ENCODE measurements around the gene BIRC6.
"Not testable (repeated sequence)": the region's sequence is repeated elsewhere in the genome, so short reads cannot be mapped to it uniquely, and the experiment has no call there.

Gene BIRC6

DNA sequence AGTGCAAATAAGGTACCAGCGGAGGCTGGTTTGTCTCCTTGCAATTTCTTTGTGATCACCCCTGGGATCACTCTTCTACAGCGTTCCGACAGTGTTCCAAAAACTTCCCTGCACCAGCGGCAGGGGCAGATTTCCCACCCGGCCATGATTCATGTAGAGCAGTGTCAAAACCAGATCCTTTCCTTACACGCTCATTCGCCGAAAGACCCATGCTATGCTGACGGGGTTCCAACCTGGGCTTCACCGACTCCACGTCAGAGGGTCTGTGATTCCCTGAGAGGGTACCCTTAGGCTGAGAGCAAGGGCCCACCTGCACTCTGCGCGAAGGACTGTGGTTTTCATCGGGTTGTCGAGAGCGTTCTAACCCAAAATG lies 270.6 kb downstream of the BIRC6 start:
- H3K4me1 ChIP-seq = peaks cover 15 to 34% (median 21%) of the 10 kb centered on the region in 10 experiments
- H3K4me2 ChIP-seq = peak overlapping the region; percentile 75 to 92 (median 84)
- H3K9ac ChIP-seq = peak overlapping the region; percentile 4 to 88 (median 83); a peak in 14 of 22 replicates
- H4K20me1 ChIP-seq = peaks cover 0 to 7% (median 0%) of the 10 kb centered on the region in 11 experiments; a peak in 3 of 22 replicates
- H3K9me3 ChIP-seq (replicated peaks in 1 of 11) = no peaks in the 10 kb centered on the region
- no peaks in the 10 kb centered on the region for H3K27me3 ChIP-seq
- TF ChIP-seq Cebpa-rat (IDR thresholded peaks at IDR 0.05) = no peak
- peaks cover 10 to 48% (median 29%) of the 10 kb centered on the region in 11 experiments; a peak in 20 of 22 replicates for H3K36me3 ChIP-seq
- H3K4me3 ChIP-seq = peak overlapping the region; percentile 73 to 98 (median 90)
- H3K27ac ChIP-seq = peak overlapping the region in 10 of 11 experiments; percentile 11 to 86 (median 71); a peak in 13 of 22 replicates

DNA sequence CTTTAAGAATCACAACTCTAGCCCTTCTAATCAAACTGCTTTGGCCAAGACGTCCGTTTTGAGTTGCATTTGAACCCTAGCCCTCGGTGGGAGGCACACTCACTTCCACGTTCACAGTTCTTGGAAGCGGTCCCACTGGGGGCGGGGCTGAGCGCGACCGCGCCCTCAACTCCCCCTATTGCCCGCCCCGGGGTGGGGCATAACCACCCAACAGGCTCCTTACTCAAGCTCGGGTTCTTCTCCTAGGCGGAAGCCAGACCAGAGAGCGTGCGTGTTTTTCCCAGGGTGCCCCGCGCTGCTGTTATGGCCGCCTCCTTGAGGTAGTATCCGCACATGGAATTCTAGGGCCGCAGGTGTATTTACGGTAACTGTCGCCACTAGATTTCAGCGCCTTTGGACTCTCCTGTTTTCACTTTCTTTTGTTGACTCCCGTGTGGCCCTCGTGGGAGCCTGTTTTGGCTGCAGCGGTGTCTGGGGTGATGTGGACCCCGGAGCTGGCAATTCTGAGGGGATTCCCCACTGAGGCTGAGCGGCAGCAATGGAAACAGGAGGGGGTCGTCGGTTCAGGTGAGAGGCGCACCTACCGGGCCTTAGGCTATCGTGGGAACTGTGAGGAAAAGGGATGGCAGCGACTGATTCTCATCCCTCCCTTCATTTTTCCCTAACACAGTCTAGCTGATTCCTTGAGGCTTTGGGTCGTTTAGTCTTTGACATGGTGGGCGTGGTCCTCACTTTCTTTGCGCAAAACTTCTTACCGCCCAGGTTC lies 271.2 kb downstream of the BIRC6 start, which contains the start of gene TTC27:
Gene TTC27 (plus strand): TSS at position 237 of the 766 bp plus-strand sequence. CDS start 243 bp downstream, at position 480.
- peaks cover 0 to 2% (median 0%) of the 10 kb centered on the region in 11 experiments; a peak in 1 of 22 replicates for H4K20me1 ChIP-seq
- peaks cover 12 to 47% (median 34%) of the 10 kb centered on the region in 11 experiments; a peak in 21 of 22 replicates for H3K36me3 ChIP-seq
- peak within 1 kb of the TSS; percentile 72 to 88 (median 83) for H3K9ac ChIP-seq
- H3K27ac ChIP-seq = peak within 1 kb of the TSS; percentile 14 to 86 (median 77); a peak in 21 of 22 replicates
- TF ChIP-seq Cebpa-rat (IDR thresholded peaks at IDR 0.05) = no peak
- H3K27me3 ChIP-seq = no peaks in the 10 kb centered on the region
- H3K4me2 ChIP-seq = peak within 1 kb of the TSS; percentile 75 to 92 (median 84)
- H3K4me3 ChIP-seq = peak within 1 kb of the TSS; percentile 73 to 98 (median 90)
- peaks cover 15 to 28% (median 21%) of the 10 kb centered on the region in 10 experiments for H3K4me1 ChIP-seq
- no peaks in the 10 kb centered on the region for H3K9me3 ChIP-seq (replicated peaks in 1 of 11)

DNA sequence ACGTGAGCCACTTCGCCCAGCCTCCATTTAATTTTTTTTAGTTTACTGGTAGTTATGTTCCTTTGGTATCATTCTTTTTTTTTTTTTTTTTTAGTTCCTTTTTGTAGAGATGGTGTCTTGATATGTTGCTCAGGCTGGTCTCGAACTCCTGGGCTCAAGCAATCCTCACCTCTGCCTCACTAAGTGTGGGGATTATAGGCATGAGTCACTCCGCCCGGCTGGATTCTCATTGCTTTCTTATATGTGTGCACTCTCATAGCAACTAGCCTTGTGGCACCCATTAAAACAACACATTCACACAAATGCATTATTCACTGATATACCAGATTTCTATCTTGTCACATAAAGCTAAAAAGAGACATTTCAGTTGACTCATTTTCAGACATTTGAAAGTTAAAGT lies 275.3 kb downstream of the BIRC6 start:
- Histone ChIP-seq H3K4me2 (no peak overlapping the region), H3K4me1 (peaks cover 14 to 24% (median 18%) of the 10 kb centered on the region in 10 experiments), H3K9me3 (replicated peaks in 1 of 11) (no peaks in the 10 kb centered on the region), H3K36me3 (peaks cover 32 to 75% (median 72%) of the 10 kb centered on the region in 11 experiments), H3K4me3 (no peak overlapping the region), H4K20me1 (no peaks in the 10 kb centered on the region), H3K9ac (no peak overlapping the region), H3K27ac (no peak overlapping the region), H3K27me3 (no peaks in the 10 kb centered on the region)
- TF ChIP-seq Cebpa-rat (IDR thresholded peaks at IDR 0.05) = no peak

DNA sequence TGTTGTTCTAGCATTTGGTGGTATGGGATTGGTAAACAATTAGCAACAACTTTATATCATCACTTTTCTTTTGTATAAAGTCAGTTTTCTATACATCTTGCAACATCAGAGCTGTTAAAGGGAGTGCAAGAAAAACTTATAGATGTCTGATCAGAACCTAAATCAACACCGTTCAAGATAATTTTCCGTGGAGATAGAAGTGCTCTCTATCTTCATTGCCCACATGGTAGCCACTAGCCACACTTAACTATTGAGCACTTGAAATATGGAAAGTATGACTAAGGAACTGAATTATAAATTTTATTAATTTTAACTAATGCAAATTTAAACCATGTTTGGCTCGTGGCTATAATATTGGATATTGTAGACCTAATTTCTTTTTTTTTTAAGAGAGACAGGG lies 276.2 kb downstream of the BIRC6 start:
- H3K4me3 ChIP-seq = no peak overlapping the region
- H4K20me1 ChIP-seq = no peaks in the 10 kb centered on the region
- no peaks in the 10 kb centered on the region for H3K27me3 ChIP-seq
- H3K9me3 ChIP-seq (replicated peaks in 1 of 11) = no peaks in the 10 kb centered on the region
- no peak overlapping the region for H3K4me2 ChIP-seq
- H3K36me3 ChIP-seq = peaks cover 41 to 85% (median 82%) of the 10 kb centered on the region in 11 experiments
- TF ChIP-seq Cebpa-rat (IDR thresholded peaks at IDR 0.05) = no peak
- peaks cover 11 to 18% (median 15%) of the 10 kb centered on the region in 10 experiments for H3K4me1 ChIP-seq
- no peak overlapping the region for H3K27ac ChIP-seq
- H3K9ac ChIP-seq = no peak overlapping the region

DNA sequence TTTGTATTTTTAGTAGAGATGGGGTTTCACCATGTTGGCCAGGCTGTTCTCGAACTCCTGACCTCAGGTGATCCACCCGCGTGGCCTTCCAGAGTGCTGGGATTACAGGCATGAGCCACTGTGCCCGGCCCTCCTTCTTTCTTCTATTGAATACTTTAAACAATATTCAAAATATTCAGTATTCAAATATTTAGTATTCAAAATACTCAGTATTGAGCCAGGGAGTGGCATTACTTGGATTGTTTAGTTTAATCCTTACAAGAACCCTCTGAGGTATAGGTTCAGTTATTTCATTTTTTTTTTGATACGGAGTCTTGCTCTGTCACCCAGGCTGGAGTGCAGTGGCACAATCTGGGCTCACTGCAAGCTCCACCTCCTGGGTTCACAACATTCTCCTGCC lies 281.7 kb downstream of the BIRC6 start:
- H3K4me1 ChIP-seq; H3K9ac ChIP-seq; H4K20me1 ChIP-seq; H3K4me3 ChIP-seq; H3K9me3 ChIP-seq (replicated peaks in 1 of 11); H3K27me3 ChIP-seq; H3K27ac ChIP-seq; H3K4me2 ChIP-seq: not testable (repeated sequence)
- peaks cover 85 to 100% (median 97%) of the 10 kb centered on the region in 11 experiments for H3K36me3 ChIP-seq

DNA sequence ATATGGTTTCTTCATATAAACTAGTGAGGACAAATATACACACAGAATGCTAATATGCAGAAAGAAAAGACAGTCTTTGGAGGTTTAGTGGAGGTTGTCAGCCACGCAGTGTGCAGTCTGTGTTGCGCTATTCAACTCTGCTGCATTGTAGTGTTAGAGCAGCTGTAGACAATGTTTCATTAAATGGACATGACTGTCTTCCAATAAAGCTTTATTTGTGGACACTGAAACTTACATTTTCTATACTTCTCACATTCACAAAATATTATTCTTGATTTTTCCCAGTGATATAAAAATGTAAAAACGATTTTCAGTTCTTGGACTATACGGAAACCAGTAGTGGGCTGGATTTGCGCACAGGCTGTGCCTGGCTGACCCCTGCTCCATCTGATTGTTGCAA lies 284.4 kb downstream of the BIRC6 start:
- no peak for TF ChIP-seq Cebpa-rat (IDR thresholded peaks at IDR 0.05)
- no peak overlapping the region for H3K9ac ChIP-seq
- no peak overlapping the region for H3K4me2 ChIP-seq
- H3K4me3 ChIP-seq = no peak overlapping the region
- no peak overlapping the region for H3K27ac ChIP-seq
- no peaks in the 10 kb centered on the region for H3K27me3 ChIP-seq
- peaks cover 76 to 97% (median 91%) of the 10 kb centered on the region in 11 experiments for H3K36me3 ChIP-seq
- H4K20me1 ChIP-seq = no peaks in the 10 kb centered on the region
- H3K9me3 ChIP-seq (replicated peaks in 1 of 11) = no peaks in the 10 kb centered on the region
- H3K4me1 ChIP-seq = no peaks in the 10 kb centered on the region

DNA sequence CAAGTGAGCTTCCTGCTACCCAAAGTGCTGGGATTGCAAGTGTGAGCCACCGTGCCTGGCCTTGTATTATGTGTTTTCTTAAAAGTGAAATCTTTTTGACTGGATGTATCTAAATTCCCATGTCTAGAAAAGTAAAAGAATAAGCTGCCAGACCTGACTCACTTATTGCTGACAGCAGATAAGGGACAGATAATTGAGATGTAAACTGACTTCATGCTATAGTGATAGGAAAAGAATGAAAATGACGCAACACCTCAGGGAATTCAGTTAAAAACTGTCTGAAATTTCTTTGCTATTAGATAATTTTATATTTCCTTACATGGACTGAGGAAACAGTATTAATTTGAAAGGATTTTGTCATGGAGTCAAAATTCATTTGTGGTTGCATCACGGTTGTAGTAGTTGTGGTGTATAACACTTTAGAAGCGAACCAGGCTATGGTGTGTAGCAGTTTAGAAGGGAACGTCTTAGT lies 290.4 kb downstream of the BIRC6 start:
- H3K4me1 ChIP-seq = no peaks in the 10 kb centered on the region
- H4K20me1 ChIP-seq = no peaks in the 10 kb centered on the region
- H3K27me3 ChIP-seq = no peaks in the 10 kb centered on the region
- no peak overlapping the region for H3K27ac ChIP-seq
- TF ChIP-seq Cebpa-rat (IDR thresholded peaks at IDR 0.05) = peak in 1 of 11 experiments; percentile 49; a peak in 1 of 22 replicates
- peaks cover 52 to 97% (median 89%) of the 10 kb centered on the region in 11 experiments for H3K36me3 ChIP-seq
- no peak overlapping the region for H3K4me2 ChIP-seq
- H3K4me3 ChIP-seq = no peak overlapping the region
- H3K9ac ChIP-seq = no peak overlapping the region
- H3K9me3 ChIP-seq (replicated peaks in 1 of 11) = no peaks in the 10 kb centered on the region

DNA sequence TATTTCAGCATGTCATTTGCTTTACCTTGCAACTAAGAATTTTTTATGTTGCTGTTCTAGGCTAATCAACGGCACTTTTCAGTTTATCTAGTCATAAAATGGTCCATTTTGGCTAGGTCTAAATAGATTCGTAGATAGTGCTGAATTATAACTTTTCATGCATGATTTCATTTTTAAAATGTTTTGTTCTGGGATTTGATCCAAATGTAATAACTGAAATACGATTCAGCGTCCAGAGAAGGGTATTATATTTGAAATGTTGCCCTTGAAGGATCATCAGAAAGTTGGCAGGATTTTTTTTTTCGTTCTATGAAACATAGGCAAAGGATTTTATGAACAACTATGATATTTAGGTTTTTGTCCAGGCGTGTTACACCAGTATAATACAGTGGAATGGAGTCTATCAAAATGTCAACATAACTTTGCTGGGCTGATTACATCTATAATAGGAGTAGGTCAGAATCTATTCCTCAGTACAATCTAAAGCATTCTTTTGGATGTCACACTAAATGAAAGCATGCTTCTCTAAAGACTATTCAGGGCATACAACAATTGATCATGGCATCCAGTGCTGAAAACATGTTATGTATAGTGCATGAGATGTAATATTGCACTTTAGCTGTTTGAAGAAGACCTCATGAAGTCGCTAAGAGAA lies 295.9 kb downstream of the BIRC6 start:
- Histone ChIP-seq H3K27me3 (no peaks in the 10 kb centered on the region), H4K20me1 (no peaks in the 10 kb centered on the region; a peak in 1 of 22 replicates), H3K4me1 (no peaks in the 10 kb centered on the region), H3K9ac (no peak overlapping the region), H3K4me3 (no peak overlapping the region), H3K4me2 (no peak overlapping the region), H3K27ac (no peak overlapping the region), H3K36me3 (peaks cover 43 to 100% (median 91%) of the 10 kb centered on the region in 11 experiments), H3K9me3 (replicated peaks in 1 of 11) (no peaks in the 10 kb centered on the region)
- TF ChIP-seq Cebpa-rat (IDR thresholded peaks at IDR 0.05) = no peak

DNA sequence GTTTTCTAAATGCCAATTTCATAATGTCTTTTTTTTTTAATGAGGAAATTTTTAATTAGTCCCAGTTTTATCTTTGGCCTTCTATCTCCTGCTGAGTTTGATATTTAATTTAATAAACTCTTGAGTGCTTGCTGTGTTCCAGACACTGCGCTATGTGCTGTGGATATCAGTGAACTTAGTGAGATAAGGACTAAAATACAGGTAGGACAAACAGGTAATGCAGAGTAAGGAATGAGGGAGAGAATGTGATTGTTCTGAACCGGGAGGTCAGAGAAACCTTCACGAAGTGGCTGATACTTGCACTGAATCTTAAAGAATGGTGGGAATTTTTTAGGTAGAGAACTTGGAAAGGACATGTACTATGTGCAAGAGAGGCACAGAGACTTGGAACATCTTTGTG lies 299.2 kb downstream of the BIRC6 start:
- Histone ChIP-seq H3K4me1 (no peaks in the 10 kb centered on the region), H3K27me3 (no peaks in the 10 kb centered on the region), H3K4me2 (no peak overlapping the region), H3K27ac (no peak overlapping the region), H3K36me3 (peaks cover 37 to 92% (median 78%) of the 10 kb centered on the region in 11 experiments), H3K4me3 (no peak overlapping the region), H4K20me1 (no peaks in the 10 kb centered on the region; a peak in 1 of 22 replicates), H3K9me3 (replicated peaks in 1 of 11) (peaks cover 5 to 15% (median 7%) of the 10 kb centered on the region in 11 experiments; a peak in 15 of 22 replicates), H3K9ac (no peak overlapping the region)
- no peak for TF ChIP-seq Cebpa-rat (IDR thresholded peaks at IDR 0.05)
